GM21529 (cell line): ENCODE results near the gene SEC23A.

Experiments used
- ATAC-seq: cut with Tn5 transposase; IDR thresholded peaks from one replicate; pipeline ENCODE4 v1.9.1; 2021; ENCODE audit not compliant: unreplicated experiment

The SEC23A gene

DNA sequence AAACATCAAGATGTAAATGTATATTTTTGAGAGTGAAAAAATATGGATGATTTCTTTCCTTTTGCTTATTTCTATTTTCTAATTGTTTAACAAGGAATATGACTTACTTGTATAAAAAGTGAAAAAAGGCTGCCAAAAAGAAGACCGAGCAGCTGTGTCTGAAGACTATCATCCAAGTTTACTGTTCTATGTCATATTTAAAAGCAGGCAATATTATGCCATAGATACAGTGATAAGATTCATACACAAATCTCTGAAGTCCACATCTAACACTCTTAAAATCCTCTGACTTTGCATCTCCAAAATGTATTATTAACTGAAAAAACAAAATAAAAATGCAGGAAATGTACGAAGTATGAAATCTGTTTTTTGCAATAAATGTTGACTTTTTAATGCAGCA is 109.1 kb downstream of the SEC23A start:
- no peak for ATAC-seq

DNA sequence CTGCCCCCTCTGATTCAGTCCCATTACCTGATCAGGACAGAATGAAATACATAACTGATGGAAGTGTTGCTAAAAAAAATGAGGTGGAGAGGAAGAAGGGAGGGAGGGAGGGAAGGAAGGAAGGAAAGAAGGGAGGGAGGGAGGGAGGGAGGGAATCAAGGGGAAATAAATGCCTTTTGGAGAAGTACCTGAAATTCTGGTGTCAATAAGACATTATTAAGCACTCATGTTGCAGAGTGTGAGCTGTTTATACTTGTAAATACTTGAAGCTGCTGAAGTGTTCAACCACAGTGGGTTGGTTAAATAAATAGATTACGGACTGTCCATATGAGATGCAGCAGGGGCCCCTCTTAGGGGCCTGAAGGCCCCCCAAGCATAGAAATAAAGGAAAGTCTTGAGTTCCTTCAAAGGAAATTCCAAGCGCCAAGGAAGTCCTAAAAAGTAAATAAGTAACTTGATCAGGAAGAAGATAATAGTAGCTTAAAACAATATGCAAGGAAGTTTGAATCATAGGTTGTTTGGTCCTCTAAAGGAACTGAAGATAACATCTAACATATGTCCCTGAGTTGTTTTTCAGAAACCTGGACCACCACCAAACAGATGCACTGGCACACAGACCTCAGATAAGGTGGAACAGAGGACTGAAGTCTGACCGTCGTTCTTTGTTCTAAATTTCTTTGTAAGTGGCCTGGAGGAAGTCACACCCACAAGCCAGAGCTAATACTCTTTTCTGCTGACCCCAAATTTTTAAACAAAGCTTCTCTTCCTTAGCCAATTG is 110.8 kb downstream of the SEC23A start:
- no peak for ATAC-seq

DNA sequence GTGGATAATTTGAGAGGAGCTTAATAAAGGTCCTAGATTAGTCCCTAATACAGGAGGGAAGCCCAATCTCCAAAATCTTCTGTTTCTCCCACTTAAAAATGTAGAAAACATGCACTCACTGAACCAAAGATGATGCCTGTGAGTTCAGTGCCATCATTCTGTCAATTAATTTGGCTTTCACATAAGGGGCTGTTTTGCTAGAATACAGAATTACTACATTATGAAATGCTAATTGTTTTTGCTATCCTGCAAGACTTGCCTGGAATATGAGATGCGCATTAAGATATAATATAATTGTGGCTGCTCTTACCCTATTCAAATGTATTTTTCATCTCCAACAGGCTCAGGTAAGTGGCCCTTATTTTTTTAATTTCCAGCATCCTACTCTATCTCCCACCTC is 111.7 kb downstream of the SEC23A start:
- no peak for ATAC-seq

DNA sequence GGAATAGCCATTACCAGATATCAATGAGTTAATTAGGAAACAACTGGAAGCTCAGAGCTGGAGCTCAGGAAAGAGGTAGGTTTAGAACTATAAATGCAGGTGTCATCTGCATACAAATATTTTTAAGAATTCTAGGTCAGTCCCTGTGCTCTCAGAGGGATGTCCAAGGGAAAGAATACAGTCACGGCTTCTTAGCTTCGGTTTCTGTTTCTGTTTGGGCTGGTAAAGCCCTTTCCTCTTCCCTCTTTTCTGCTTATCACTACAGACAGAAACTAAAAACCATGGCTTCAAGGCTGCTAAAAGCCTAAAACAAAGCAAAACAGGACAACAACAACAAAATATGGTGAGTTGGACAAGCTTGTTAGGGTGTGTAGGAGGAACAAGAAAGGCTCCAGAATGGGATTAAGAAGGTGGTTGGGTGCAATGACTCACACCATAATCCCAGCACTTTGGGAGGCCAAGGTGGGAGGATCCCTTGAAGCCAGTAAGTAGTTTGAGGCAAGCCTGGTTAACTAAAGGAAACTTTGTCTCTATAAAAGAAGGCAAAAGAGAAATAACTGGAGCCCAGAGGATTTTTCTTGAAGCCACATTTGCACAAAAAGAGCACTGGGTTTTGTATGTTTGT is 113.0 kb downstream of the SEC23A start:
- peak; percentile 96 for ATAC-seq

DNA sequence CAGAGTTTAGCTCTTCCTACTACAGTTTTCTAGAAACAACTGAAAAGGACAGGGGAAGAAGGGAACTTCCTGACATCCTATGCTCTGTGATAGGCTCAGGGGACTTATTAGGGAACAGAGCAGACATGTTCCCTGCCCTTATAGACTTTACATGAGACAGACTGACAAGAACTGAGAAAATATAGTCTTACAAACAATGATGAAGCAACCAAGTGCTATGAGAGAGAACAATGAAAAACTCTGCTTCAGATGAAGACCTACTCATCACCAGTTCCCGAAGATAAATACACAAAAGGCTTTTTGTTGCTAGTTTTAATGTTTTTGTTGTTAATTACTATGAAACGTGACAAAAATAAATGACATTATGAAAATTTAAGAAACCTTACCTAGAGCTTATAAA is 115.3 kb downstream of the SEC23A start:
- no peak for ATAC-seq

DNA sequence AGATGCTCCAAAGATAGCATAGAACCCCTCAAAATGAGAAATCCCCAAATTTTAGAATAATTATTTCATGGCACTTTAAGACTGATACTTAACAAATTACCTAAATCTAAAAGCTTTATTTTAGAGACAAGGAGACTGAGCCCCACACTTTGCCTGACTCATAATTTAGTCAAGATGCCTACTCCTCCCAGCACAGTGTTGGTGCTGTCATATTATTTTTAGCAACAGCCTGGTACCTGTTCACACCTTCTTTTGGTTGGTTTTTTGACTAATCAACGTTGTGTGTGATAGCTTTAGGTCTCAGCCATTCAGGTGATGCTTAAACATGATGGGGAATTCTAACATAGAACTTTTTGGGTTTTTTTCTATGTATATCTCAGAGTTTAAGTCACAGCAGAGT is 120.2 kb downstream of the SEC23A start:
- ATAC-seq, result no peak

DNA sequence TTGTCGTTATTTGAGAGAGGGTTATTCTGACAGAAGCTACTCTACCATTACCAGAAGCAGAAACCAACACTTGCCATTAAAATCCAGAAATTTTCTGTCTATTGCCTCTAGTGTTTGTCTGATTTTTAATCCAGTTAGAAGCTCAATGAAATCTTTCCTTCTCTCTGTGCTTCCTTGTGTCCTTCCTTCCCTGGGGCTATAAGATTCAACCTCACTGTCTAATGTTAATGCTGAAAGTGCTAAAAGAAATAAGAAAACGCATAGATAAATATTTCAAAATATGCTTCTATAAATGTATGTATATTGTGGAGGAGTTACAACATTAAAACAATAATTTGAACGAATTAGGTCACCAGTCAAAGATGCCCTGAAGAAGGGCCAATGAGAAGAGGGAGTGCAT is 120.8 kb downstream of the SEC23A start:
- ATAC-seq, result no peak
